Cardiac muscle cell (in vitro differentiated cells and primary cell): ENCODE measurements around the gene FNDC5. TPM values are rescaled to one million over a fixed set of nuclear protein-coding genes. Genes with fewer than 3 reads are reported as not detected.

Experiments
- DNase-seq, 2 donors: peaks; one replicate each; pipeline versions ENCODE4 v3.0.0 to v3.0.0-alpha.2; 2010 to 2017; ENCODE audit warnings: low read depth in 1 of 2, low spot score in 1 of 2
- H3K27ac ChIP-seq: fragments of 200-600 bp; sonication (generic); 2 replicates; pipeline ENCODE4 v1.5.1; 2016
- H3K27me3 ChIP-seq: fragments of 200-600 bp; sonication (generic); 2 replicates; pipeline ENCODE4 v1.6.0; 2016; ENCODE audit warnings: control low read depth
- H3K36me3 ChIP-seq: fragments of 200-600 bp; sonication (generic); 2 replicates; pipeline ENCODE4 v1.5.1; 2016; ENCODE audit warnings: control low read depth
- H3K4me1 ChIP-seq: fragments of 200-600 bp; sonication (generic); 2 replicates; pipeline ENCODE4 v1.8.1; 2017; ENCODE audit warnings: low read depth, mild to moderate bottlenecking, mixed run types
- H3K4me3 ChIP-seq: fragments of 200-600 bp; sonication (generic); 2 replicates; pipeline ENCODE4 v1.5.1; 2016; ENCODE audit warnings: mild to moderate bottlenecking
- H3K9me3 ChIP-seq: fragments of 200-600 bp; sonication (generic); 2 replicates; pipeline ENCODE4 v1.5.1; 2017; ENCODE audit warnings: low read depth, mild to moderate bottlenecking, control low read depth
- polyA plus RNA-seq: library from polyadenylated mRNA; unstranded; fragments of >200 nt; fragmentation: Nextera tagmentation; extraction: Ambion mirVana; gene quantifications from 2 replicates; pipeline ENCODE4 v1.2.1, GENCODE V29; 2016
- total RNA-seq: library from RNA; depleted of rRNA; stranded (reverse); fragments of >200 nt; gene quantifications from 2 replicates; pipeline ENCODE4 v1.2.3, GENCODE V29; 2016
- TF ChIP-seq, protein P1 (sequence below): IDR thresholded peaks from 2 replicates; pipeline ENCODE4 v1.5.1; 2012; ENCODE audit warnings: low read depth, mild to moderate bottlenecking, low read length

The FNDC5 gene
- total and polyA plus RNA-seq, 2 experiments from 2014 or later, result 34.2 to 37.4 TPM

DNA sequence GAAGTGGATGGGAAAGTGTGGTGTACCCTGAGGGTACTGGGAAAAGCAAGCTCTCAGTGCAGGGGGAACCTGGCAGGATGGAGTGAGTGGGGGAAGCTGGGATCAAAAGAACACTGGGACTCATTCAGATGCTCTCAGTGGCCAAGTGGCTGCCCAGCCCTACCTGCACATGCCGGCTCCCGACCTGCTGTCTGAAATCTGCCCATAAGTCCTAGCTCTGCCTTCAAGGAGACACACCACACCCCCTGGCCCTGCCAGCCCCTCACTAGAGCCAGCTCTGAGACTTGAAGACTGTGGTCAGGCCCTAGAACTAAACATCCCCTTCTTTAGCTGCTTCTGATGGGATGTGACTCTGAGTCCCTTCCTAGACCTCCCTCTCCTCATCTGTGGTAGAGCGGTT, 28.2 kb upstream of the FNDC5 start:
- Histone ChIP-seq H3K9me3 (no peaks in the 10 kb centered on the region), H3K27me3 (peaks cover 33% of the 10 kb centered on the region), H3K4me1 (no peaks in the 10 kb centered on the region), H3K36me3 (no peaks in the 10 kb centered on the region), H3K27ac (no peak overlapping the region), H3K4me3 (no peak overlapping the region)
- DNase-seq, result no peak
- TF ChIP-seq, protein P1, sequence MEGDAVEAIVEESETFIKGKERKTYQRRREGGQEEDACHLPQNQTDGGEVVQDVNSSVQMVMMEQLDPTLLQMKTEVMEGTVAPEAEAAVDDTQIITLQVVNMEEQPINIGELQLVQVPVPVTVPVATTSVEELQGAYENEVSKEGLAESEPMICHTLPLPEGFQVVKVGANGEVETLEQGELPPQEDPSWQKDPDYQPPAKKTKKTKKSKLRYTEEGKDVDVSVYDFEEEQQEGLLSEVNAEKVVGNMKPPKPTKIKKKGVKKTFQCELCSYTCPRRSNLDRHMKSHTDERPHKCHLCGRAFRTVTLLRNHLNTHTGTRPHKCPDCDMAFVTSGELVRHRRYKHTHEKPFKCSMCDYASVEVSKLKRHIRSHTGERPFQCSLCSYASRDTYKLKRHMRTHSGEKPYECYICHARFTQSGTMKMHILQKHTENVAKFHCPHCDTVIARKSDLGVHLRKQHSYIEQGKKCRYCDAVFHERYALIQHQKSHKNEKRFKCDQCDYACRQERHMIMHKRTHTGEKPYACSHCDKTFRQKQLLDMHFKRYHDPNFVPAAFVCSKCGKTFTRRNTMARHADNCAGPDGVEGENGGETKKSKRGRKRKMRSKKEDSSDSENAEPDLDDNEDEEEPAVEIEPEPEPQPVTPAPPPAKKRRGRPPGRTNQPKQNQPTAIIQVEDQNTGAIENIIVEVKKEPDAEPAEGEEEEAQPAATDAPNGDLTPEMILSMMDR, result no peak

DNA sequence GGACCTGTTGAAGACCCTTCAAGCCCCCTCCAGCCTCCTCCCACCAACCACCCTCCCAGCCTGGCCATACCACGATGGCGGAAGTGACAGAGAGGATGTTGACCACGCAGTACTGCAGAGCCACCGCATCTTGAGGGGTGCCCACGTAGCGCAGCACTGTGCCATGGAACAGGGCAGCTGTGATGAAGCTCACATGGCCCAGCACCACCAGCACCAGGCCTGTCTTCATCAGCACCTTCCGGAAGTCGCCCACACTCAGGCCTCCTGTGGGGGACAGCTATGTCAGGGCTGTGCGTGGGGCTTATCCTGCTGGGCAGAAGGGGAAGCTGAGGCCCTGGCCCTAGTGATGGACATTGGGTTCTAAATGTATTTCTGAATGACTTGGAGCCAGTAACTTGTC, 27.3 kb upstream of the FNDC5 start:
- no peak overlapping the region for H3K4me3 ChIP-seq
- H3K36me3 ChIP-seq, result no peaks in the 10 kb centered on the region
- H3K4me1 ChIP-seq, result no peaks in the 10 kb centered on the region
- peaks cover 38% of the 10 kb centered on the region for H3K27me3 ChIP-seq
- no peak overlapping the region for H3K27ac ChIP-seq
- DNase-seq, result no peak
- H3K9me3 ChIP-seq, result no peaks in the 10 kb centered on the region
- TF ChIP-seq, protein P1, result no peak

DNA sequence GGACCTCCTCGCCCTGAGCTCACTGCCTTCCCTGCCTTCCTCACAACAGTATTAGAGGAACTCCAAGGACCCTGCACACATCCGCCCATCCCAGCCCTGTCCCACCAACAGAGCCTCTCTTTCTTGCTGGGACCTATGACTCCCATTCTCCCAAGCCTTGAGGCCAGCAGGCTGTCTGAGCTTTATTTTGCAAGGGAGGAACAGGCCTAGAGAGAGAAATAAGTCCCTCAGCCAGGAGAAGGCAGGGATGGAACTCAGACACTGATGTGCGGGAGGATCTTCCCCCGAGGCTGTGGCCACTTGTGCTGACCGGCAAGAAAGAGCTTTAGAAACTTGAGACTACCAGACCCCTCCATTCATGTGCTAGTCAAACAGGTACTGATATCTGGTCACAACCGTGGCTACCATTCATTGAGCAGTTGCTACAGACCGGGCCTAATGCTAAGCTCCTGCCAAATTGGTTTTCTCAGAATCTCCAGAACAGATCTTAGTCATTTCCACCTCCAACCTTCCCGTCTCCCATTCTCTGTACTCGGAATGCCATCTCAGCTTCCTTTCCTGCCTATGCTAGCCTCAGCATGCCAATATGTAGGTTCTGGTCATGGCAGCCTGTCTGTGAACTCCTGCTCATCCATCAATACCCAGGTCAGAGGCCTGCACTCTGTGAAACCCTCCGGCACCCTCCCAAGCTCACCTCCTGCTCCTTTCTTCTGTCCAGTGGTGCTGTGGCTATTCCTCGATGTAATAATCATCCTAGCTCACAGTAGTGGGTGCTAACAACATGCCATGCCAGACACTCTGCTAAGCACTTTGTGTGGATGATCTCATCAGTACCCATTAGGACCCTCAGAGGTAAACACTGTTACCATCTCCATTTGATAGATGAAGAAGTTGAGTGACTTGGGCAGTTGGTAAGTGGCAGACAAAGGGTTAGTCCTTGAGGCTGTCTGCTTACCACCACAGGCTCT, 26.7 kb upstream of the FNDC5 start:
- H3K9me3 ChIP-seq, result no peaks in the 10 kb centered on the region
- H3K27ac ChIP-seq, result no peak overlapping the region
- DNase-seq, result no peak
- H3K36me3 ChIP-seq, result no peaks in the 10 kb centered on the region
- H3K27me3 ChIP-seq, result peaks cover 40% of the 10 kb centered on the region
- no peaks in the 10 kb centered on the region for H3K4me1 ChIP-seq
- H3K4me3 ChIP-seq, result no peak overlapping the region
- TF ChIP-seq, protein P1, result no peak

DNA sequence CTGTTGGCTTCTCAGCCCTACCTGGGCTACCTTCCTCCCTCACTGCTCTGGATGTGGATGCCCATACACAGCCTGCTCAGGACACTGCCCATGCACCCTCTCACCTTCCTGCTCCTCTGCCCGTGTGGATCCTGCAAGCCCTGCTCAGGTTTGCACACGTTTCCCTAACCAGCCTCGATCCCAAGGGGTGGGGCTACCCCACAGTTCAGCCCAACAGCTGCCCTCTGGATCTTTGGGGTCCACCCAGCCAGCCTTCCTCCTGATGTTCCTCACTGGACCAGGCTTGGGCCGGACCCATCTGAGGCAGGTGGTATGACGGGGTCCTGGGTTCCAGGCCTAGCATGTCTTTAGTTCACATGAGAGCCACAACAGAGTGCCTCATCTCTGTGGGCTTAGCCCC, 25.7 kb upstream of the FNDC5 start:
- H3K9me3 ChIP-seq, result no peaks in the 10 kb centered on the region
- H3K4me3 ChIP-seq, result no peak overlapping the region
- TF ChIP-seq, protein P1, result no peak
- H3K27ac ChIP-seq, result no peak overlapping the region
- peaks cover 40% of the 10 kb centered on the region for H3K27me3 ChIP-seq
- no peaks in the 10 kb centered on the region for H3K4me1 ChIP-seq
- no peaks in the 10 kb centered on the region for H3K36me3 ChIP-seq
- no peak for DNase-seq

DNA sequence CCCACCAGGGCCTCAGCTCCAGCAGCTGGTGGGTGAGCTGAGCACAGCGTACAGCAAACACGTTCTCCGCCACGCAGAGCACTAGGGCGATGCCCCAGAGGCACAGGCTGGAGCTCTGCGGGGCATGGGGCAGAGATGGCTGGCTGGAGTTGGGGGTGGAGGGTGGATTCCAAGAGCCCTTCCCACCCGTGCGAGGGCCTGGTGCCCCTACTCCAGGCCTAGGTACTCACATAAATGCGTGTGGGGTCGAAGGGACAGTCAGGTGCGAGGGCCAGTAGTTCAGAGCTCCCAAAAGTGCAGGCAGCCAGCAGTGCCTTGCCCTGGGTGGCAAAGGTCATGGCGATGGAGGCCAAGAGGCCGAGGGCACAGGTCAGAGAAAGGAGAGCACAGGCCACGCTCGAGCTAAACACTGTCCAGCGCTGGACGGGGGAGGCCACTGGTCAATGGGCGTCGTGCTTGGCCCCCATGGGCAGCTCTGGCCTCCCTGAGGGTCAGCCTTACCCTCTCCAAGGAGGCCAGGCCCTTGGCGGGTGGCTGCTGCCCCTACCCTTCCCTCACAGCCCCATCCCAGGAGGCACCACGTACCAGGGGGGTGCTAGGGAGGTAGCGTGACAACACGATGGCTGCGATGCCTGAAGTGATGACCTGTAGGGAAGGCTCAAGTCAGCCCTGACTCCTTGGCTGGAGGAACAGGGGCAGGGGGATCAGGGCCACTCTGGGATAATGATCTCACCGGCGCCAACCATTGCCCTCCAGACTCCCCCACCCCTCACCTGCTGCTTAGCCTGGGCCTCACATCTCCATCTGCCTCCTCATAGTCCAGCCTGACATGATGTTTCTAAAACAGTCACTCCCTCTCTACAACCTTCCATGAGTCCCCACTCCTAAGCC, 24.9 kb upstream of the FNDC5 start:
- Histone ChIP-seq H3K4me3 (no peak overlapping the region), H3K4me1 (no peaks in the 10 kb centered on the region), H3K27ac (no peak overlapping the region), H3K27me3 (peaks cover 42% of the 10 kb centered on the region), H3K36me3 (no peaks in the 10 kb centered on the region), H3K9me3 (no peaks in the 10 kb centered on the region)
- DNase-seq, result no peak
- TF ChIP-seq, protein P1, result no peak
